Mesenchymal stem cell (in vitro differentiated cells and primary cell): ENCODE data around the gene MMP24.

ENCODE experiments used
- DNase-seq: peaks from one replicate; pipeline ENCODE4 v3.0.0-alpha.2; 2013
- H2AFZ ChIP-seq: one replicate; pipeline ENCODE4 v1.6.1; 2013; ENCODE audit warnings: low read depth, mild to moderate bottlenecking, control low read depth, inconsistent platforms, low read length, moderate library complexity
- H2AK5ac ChIP-seq: 2 replicates; pipeline ENCODE4 v1.6.1; 2013; ENCODE audit warnings: low read length, moderate library complexity, mild to moderate bottlenecking, inconsistent platforms; ENCODE audit not compliant: severe bottlenecking
- H2BK120ac ChIP-seq: one replicate; pipeline ENCODE4 v1.6.1; 2013; ENCODE audit warnings: low read depth, mild to moderate bottlenecking, inconsistent platforms, low read length, moderate library complexity
- H2BK12ac ChIP-seq, 2 experiments: one replicate each; pipeline ENCODE4 v1.6.1; 2013; ENCODE audit warnings: inconsistent platforms in 2 of 2, low read length in 2 of 2, mild to moderate bottlenecking in 2 of 2, moderate library complexity in 2 of 2, control low read depth in 1 of 2
- H2BK15ac ChIP-seq: one replicate; pipeline ENCODE4 v1.6.1; 2013; ENCODE audit warnings: mild to moderate bottlenecking, low read depth, inconsistent platforms; ENCODE audit not compliant: poor library complexity, severe bottlenecking
- H2BK5ac ChIP-seq: 2 replicates; pipeline ENCODE4 v1.6.1; 2013; ENCODE audit warnings: low read depth, mild to moderate bottlenecking, low read length, control low read depth, inconsistent platforms; ENCODE audit not compliant: poor library complexity, severe bottlenecking
- H3K14ac ChIP-seq, 2 experiments: one replicate each; pipeline ENCODE4 v1.6.1; 2013; ENCODE audit warnings: inconsistent platforms in 2 of 2, low read length in 2 of 2, control low read depth in 1 of 2, mild to moderate bottlenecking in 1 of 2, moderate library complexity in 1 of 2
- H3K18ac ChIP-seq, 2 experiments: one replicate each; pipeline ENCODE4 v1.6.1; 2013; ENCODE audit warnings: inconsistent platforms in 2 of 2, low read length in 2 of 2, control low read depth in 1 of 2, low read depth in 1 of 2, mild to moderate bottlenecking in 1 of 2
- H3K23ac ChIP-seq, 2 experiments: one replicate each; pipeline ENCODE4 v1.6.1; 2013; ENCODE audit warnings: inconsistent platforms in 2 of 2, low read length in 2 of 2, mild to moderate bottlenecking in 2 of 2, moderate library complexity in 2 of 2, control low read depth in 1 of 2
- H3K27ac ChIP-seq: 2 replicates; pipeline ENCODE4 v1.5.1; 2013; ENCODE audit warnings: mild to moderate bottlenecking, moderate library complexity, low read length, control low read depth, inconsistent platforms; ENCODE audit not compliant: poor library complexity, severe bottlenecking
- H3K27me3 ChIP-seq, 2 experiments: 2 replicates each; pipeline versions ENCODE4 v1.6.1 to v1.7.0; 2013; ENCODE audit warnings: low read length in 2 of 2, mild to moderate bottlenecking in 2 of 2, moderate library complexity in 2 of 2, control low read depth in 1 of 2, inconsistent platforms in 1 of 2; ENCODE audit not compliant: control insufficient read depth in 1 of 2, insufficient read depth in 1 of 2
- H3K36me3 ChIP-seq, 2 experiments: 2 replicates each; pipeline versions ENCODE4 v1.6.1 to v1.7.0; 2013; ENCODE audit warnings: low read length in 2 of 2, control low read depth in 1 of 2, inconsistent platforms in 1 of 2, low read depth in 1 of 2, mild to moderate bottlenecking in 1 of 2; ENCODE audit not compliant: insufficient read depth in 2 of 2, control insufficient read depth in 1 of 2
- H3K4ac ChIP-seq, 2 experiments: one replicate each; pipeline ENCODE4 v1.6.1; 2013; ENCODE audit warnings: inconsistent platforms in 2 of 2, low read length in 2 of 2, mild to moderate bottlenecking in 2 of 2, moderate library complexity in 2 of 2, control low read depth in 1 of 2, low read depth in 1 of 2
- H3K4me1 ChIP-seq: 2 replicates; pipeline ENCODE4 v1.6.1; 2013; ENCODE audit warnings: low read depth, low read length, control low read depth; ENCODE audit not compliant: control insufficient read depth, insufficient read depth
- H3K4me2 ChIP-seq: 2 replicates; pipeline ENCODE4 v1.6.1; 2013; ENCODE audit warnings: low read length, mild to moderate bottlenecking, inconsistent platforms; ENCODE audit not compliant: poor library complexity, severe bottlenecking
- H3K4me3 ChIP-seq, 2 experiments: 2 replicates each; pipeline versions ENCODE4 v1.5.1 to v1.7.0; 2013; ENCODE audit warnings: low read length in 2 of 2, mild to moderate bottlenecking in 2 of 2, control low read depth in 1 of 2, low read depth in 1 of 2; ENCODE audit not compliant: insufficient read depth in 1 of 2
- H3K79me1 ChIP-seq: replicated peaks from 2 replicates; pipeline ENCODE4 v1.6.1; 2013; ENCODE audit warnings: mild to moderate bottlenecking, control low read depth, low read length, inconsistent platforms; ENCODE audit not compliant: poor library complexity, severe bottlenecking
- H3K9ac ChIP-seq: 2 replicates; pipeline ENCODE4 v1.7.0; 2013; ENCODE audit warnings: mild to moderate bottlenecking, low read length, moderate library complexity
- H3K9me3 ChIP-seq: 2 replicates; pipeline ENCODE4 v1.7.0; 2013; ENCODE audit warnings: mild to moderate bottlenecking, low read length; ENCODE audit not compliant: control insufficient read depth
- H4K8ac ChIP-seq: one replicate; pipeline ENCODE4 v1.6.1; 2013; ENCODE audit warnings: inconsistent platforms, mild to moderate bottlenecking, low read length, moderate library complexity
- H4K91ac ChIP-seq: one replicate; pipeline ENCODE4 v1.6.1; 2013; ENCODE audit warnings: mild to moderate bottlenecking, low read length, inconsistent platforms
- WGBS: methylation state at CpG from one replicate; pipeline ENCODE4 v1.1.7; 2013; ENCODE audit warnings: mixed read lengths; 5-methylcytosine and 5-hydroxymethylcytosine counted together

Gene MMP24

DNA sequence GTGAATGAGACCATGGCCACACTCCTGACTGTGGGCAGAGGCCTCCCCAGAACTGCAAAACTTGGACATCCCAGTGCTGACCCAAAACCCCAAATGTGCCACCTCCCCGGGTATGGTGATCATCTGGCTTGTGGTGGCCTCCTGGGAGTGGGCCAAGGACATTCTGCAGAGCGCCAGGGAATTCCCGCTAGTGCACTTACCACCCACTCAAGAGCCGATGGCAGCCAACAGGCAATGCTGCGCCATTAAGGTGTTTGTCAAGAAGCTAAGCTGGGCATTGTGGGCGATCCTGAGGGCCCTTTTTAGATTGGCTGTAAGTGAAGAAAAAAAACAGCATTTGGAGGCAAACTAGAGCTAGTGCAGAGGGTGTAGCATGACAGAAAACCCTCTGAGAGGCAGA, 9.4 kb downstream of the MMP24 start:
- Histone ChIP-seq H3K18ac (no peak overlapping the region), H3K4me2 (no peak overlapping the region), H4K8ac (no peak overlapping the region), H4K91ac (no peak overlapping the region), H2AFZ (no peak overlapping the region), H3K27ac (no peak overlapping the region), H2BK120ac (no peak overlapping the region), H3K9me3 (peaks cover 3% of the 10 kb centered on the region), H3K23ac (no peak overlapping the region), H3K14ac (no peak overlapping the region), H3K9ac (no peak overlapping the region), H2AK5ac (no peak overlapping the region), H2BK15ac (no peak overlapping the region), H3K27me3 (no peaks in the 10 kb centered on the region), H3K4me3 (no peak overlapping the region), H2BK12ac (no peak overlapping the region), H3K4me1 (peaks cover 4% of the 10 kb centered on the region), H2BK5ac (no peak overlapping the region), H3K79me1 (no peaks in the 10 kb centered on the region), H3K36me3 (peaks cover 3 to 4% of the 10 kb centered on the region in 2 experiments), H3K4ac (no peak overlapping the region)
- 97% methylated on average over 6 of the region's 6 CpGs for WGBS
- no peak for DNase-seq

DNA sequence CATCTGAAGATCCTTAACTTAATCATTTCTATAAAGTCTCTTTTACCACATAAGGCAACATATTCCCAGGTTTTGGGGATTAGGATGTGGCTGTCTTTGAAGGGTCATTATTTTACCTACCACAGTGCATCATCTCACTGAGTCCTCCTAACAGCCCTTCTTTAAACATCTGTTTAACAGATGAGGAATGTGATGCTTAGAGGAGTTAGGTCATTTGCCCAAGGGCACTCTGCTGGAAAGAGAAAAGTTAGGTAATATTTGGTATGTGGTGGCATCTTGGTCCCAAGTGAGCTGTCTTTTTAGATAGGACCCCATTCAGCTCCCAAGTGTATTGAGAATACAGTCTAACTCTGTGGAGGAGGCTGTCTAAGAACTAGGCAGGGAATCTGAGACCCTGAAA, 11.0 kb downstream of the MMP24 start:
- H4K8ac ChIP-seq, result no peak overlapping the region
- H2BK120ac ChIP-seq, result no peak overlapping the region
- H3K4me3 ChIP-seq, result no peak overlapping the region
- no peaks in the 10 kb centered on the region for H3K27me3 ChIP-seq
- H2AFZ ChIP-seq, result no peak overlapping the region
- no peak for DNase-seq
- H3K79me1 ChIP-seq, result no peaks in the 10 kb centered on the region
- H3K36me3 ChIP-seq, result peaks cover 3 to 4% of the 10 kb centered on the region in 2 experiments
- H2AK5ac ChIP-seq, result no peak overlapping the region
- H3K18ac ChIP-seq, result no peak overlapping the region
- H3K14ac ChIP-seq, result no peak overlapping the region
- no peak overlapping the region for H3K9ac ChIP-seq
- no peak overlapping the region for H4K91ac ChIP-seq
- no peak overlapping the region for H3K4ac ChIP-seq
- H2BK5ac ChIP-seq, result no peak overlapping the region
- no peak overlapping the region for H3K27ac ChIP-seq
- no peak overlapping the region for H2BK12ac ChIP-seq
- H2BK15ac ChIP-seq, result no peak overlapping the region
- H3K23ac ChIP-seq, result no peak overlapping the region
- H3K4me2 ChIP-seq, result no peak overlapping the region
- peaks cover 9% of the 10 kb centered on the region for H3K4me1 ChIP-seq
- peaks cover 3% of the 10 kb centered on the region for H3K9me3 ChIP-seq

DNA sequence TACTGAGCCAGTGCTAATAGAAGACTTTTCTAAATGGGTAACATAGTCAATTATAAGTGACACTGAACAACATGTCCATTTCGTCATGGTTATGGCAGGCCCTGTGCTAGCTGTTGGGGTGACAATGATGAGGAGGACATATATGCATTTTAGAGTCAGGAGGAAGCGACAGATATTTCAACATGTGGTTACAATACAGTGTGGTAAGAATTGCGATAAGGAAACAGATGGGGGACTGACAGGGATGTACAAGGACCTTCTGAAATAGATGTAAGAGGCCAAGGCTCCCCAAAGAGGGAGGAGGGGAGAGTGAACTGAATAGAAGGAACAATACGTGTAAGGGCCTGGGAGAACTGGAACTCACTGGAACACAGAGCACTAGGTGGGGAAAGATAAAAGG, 11.7 kb downstream of the MMP24 start:
- H3K23ac ChIP-seq, result no peak overlapping the region
- 94% methylated on average over 4 of the region's 4 CpGs for WGBS

DNA sequence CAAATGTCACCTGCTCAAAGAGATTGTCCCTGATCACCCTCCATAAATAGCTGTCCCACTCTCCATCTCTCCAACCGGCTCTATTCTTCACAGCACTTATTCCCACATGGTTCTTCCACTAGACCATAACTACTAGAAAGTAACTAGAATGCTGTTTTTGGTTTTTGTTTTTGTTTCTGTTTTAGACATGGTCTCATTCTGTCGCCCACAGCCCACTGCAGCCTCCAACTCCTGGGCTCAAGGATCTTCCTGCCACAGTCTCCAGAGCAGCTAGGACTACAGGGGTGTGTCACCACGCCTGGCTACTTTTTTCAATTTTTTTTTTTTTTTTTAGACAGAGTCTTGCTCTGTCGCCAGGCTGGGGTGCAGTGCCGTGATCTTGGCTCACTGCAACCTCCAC, 12.2 kb downstream of the MMP24 start:
- WGBS, result 91% methylated on average over 4 of the region's 5 CpGs
- Histone ChIP-seq H3K9ac (no peak overlapping the region), H2AK5ac (no peak overlapping the region), H3K9me3 (peaks cover 3% of the 10 kb centered on the region), H2BK5ac (no peak overlapping the region), H3K4me3 (no peak overlapping the region), H2BK15ac (no peak overlapping the region), H3K23ac (no peak overlapping the region), H3K36me3 (peaks cover 3 to 4% of the 10 kb centered on the region in 2 experiments), H4K91ac (no peak overlapping the region), H3K27me3 (no peaks in the 10 kb centered on the region), H2BK12ac (no peak overlapping the region), H3K4me2 (no peak overlapping the region), H3K14ac (no peak overlapping the region), H3K27ac (no peak overlapping the region), H3K4me1 (peaks cover 5% of the 10 kb centered on the region), H3K4ac (no peak overlapping the region), H4K8ac (no peak overlapping the region), H2BK120ac (no peak overlapping the region), H3K18ac (no peak overlapping the region), H3K79me1 (no peaks in the 10 kb centered on the region), H2AFZ (no peak overlapping the region)
- no peak for DNase-seq

More for the DNA sequence above, 11.7 kb downstream of the MMP24 start:
- Histone ChIP-seq H2BK5ac (no peak overlapping the region), H3K4me1 (peaks cover 5% of the 10 kb centered on the region), H3K27ac (no peak overlapping the region), H3K18ac (no peak overlapping the region), H3K36me3 (peaks cover 3 to 4% of the 10 kb centered on the region in 2 experiments), H3K4me3 (no peak overlapping the region), H2BK120ac (no peak overlapping the region), H3K4me2 (no peak overlapping the region), H2BK12ac (no peak overlapping the region), H3K4ac (no peak overlapping the region), H2AFZ (no peak overlapping the region), H2AK5ac (no peak overlapping the region), H3K9ac (no peak overlapping the region), H3K14ac (no peak overlapping the region), H4K8ac (no peak overlapping the region), H3K9me3 (peaks cover 3% of the 10 kb centered on the region), H3K79me1 (no peaks in the 10 kb centered on the region), H2BK15ac (no peak overlapping the region), H4K91ac (no peak overlapping the region), H3K27me3 (no peaks in the 10 kb centered on the region)
- DNase-seq, result no peak
